GM21619 (cell line): ENCODE data around the gene ACCSL.

Source experiments
- ATAC-seq: cut with Tn5 transposase; IDR thresholded peaks from one replicate; pipeline ENCODE4 v1.9.1; 2021; ENCODE audit not compliant: unreplicated experiment

Gene ACCSL

GRCh38 chr11:44018127-44018521, 29.7 kb upstream of the ACCSL start:
- ATAC-seq: no peak

- ATAC-seq: no peak
These were observed 29.0 kb upstream of the ACCSL start for GRCh38 chr11:44018829-44019228.

GRCh38 chr11:44024977-44025376, 22.8 kb upstream of the ACCSL start:
- no peak for ATAC-seq

- ATAC-seq: no peak
These were observed 22.1 kb upstream of the ACCSL start for GRCh38 chr11:44025727-44026126.

GRCh38 chr11:44028401-44028800, 19.4 kb upstream of the ACCSL start:
- ATAC-seq: no peak

- ATAC-seq: no peak
These were observed 18.8 kb upstream of the ACCSL start for GRCh38 chr11:44028816-44029506.

GRCh38 chr11:44029507-44029845, 18.3 kb upstream of the ACCSL start:
- ATAC-seq: no peak

GRCh38 chr11:44029977-44030911, 17.5 kb upstream of the ACCSL start:
- no peak for ATAC-seq

- ATAC-seq: no peak
These were observed 16.8 kb upstream of the ACCSL start for GRCh38 chr11:44030996-44031395.

- no peak for ATAC-seq
These were observed 16.2 kb upstream of the ACCSL start for GRCh38 chr11:44031549-44031948.

- ATAC-seq: no peak
These were observed 15.3 kb upstream of the ACCSL start for GRCh38 chr11:44032299-44033085.

GRCh38 chr11:44033411-44033850, 14.3 kb upstream of the ACCSL start:
- ATAC-seq: no peak

- no peak for ATAC-seq
These were observed 13.9 kb upstream of the ACCSL start for GRCh38 chr11:44033856-44034255.

- no peak for ATAC-seq
These were observed 13.1 kb upstream of the ACCSL start for GRCh38 chr11:44034639-44035038.

GRCh38 chr11:44036811-44037657, 10.7 kb upstream of the ACCSL start:
- no peak for ATAC-seq

GRCh38 chr11:44037658-44037998, 10.2 kb upstream of the ACCSL start:
- ATAC-seq: no peak

GRCh38 chr11:44043157-44043556, 4.6 kb upstream of the ACCSL start:
- ATAC-seq: no peak

GRCh38 chr11:44046182-44046581, 1.6 kb upstream of the ACCSL start:
- no peak for ATAC-seq

- no peak for ATAC-seq
These were observed 483 bp upstream of the ACCSL start for GRCh38 chr11:44047298-44047697.

- ATAC-seq: no peak
These were observed 2.1 kb downstream of the ACCSL start for GRCh38 chr11:44049832-44050231.

GRCh38 chr11:44051171-44051570, 3.4 kb downstream of the ACCSL start:
- ATAC-seq: no peak
